ENCODE results near the gene SSH3.

Gene SSH3

DNA sequence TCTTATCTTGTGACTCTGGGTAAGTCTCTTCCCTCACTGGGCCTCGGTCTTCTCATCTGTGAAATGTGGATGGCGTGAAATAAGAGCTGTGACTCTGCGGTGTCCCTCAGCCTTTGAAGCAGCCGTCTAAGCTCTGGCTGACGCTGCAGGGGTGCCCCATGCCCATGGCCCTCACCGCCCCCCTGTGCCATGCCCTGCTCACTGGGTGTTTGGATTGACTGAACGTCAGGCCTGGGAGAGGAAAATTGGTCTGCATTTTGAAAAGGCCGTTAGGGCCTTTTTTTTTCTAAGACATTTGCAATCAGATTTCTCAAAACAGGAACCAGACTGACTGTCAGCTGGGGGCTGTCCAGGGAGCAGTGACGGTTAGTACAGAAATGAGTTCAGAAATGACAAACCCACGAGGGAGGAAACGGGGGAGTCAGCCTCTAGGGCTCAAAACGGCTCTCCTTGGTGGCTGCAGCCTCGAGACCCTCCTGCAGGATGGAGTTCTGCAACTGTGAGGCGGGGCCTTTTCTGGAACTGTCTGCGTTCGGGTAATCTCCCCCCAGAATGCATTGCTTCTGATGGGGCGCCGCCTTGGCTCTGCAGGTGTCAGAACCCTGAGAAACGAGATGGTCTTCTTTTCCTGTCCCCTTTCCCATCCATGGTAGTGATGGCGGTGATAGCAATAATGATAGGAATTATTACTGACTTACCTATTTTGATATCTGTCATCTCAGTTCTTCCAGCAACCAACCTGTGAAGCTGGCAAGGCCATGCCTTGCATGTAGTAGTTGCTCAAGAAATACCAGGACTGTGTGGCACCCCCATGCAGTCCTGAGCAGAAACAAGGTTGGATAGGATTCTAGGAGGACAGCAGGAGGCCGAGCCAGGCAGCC is 35.0 kb upstream of the SSH3 start:
- DNase-seq (ENCODE audit: low read depth) = no peak

DNA sequence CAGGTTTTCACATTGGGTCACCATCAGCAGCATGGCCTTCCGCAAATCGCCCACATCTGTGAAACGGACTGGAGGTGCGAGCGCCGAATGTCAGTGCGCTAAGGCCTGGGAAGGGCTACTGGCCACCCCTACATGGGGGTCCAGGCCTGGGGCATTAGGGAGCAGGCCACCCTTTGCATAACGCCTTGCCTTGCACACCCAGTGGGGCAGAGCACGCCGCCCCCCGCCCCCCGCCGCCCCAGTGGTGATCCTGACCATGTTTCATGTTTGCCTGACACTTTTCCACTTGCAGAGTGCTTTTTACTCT is 34.4 kb upstream of the SSH3 start:
- DNase-seq (ENCODE audit: low read depth) = no peak

DNA sequence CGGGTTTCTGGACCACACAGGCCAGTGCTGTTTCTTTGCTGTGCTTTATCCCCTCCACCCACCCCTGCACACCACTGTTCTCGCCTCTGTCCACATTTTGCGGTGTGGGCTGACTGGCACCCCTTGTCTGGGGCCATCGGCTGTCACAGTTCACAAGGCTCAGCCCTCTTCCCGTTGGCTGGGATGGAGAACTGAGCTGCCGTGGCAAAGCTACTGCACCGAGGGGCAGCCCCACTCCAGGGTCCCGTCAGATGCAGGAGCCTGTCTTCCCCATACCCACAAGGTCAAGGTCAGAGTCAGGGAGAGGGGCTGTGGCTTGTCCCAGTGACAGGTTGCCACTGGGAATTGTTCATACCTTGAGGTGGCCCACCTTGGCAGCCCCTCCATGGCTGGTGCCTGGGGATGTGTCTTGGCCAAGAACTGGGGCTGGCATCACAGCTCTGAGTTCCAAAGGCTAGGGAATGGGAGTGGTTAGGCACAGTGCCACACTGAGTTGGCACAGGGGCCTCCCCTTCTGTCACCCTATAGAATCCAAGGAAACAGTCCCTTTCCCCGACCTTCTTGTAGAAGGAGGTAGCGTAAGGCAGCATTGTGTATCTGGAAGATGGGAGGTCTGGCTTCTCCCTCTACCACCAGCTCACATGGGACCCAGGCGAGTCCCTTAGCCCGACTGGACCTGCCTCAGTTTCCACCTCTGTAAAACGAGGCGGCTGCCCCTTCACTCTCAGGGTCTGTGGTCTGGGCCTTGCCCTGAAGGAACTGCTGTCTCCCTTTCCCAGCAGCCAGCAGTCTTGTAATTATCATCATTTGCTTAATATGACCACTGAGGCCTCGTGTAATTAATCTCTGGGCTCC is 33.7 kb upstream of the SSH3 start:
- DNase-seq (ENCODE audit: low read depth) = no peak

DNA sequence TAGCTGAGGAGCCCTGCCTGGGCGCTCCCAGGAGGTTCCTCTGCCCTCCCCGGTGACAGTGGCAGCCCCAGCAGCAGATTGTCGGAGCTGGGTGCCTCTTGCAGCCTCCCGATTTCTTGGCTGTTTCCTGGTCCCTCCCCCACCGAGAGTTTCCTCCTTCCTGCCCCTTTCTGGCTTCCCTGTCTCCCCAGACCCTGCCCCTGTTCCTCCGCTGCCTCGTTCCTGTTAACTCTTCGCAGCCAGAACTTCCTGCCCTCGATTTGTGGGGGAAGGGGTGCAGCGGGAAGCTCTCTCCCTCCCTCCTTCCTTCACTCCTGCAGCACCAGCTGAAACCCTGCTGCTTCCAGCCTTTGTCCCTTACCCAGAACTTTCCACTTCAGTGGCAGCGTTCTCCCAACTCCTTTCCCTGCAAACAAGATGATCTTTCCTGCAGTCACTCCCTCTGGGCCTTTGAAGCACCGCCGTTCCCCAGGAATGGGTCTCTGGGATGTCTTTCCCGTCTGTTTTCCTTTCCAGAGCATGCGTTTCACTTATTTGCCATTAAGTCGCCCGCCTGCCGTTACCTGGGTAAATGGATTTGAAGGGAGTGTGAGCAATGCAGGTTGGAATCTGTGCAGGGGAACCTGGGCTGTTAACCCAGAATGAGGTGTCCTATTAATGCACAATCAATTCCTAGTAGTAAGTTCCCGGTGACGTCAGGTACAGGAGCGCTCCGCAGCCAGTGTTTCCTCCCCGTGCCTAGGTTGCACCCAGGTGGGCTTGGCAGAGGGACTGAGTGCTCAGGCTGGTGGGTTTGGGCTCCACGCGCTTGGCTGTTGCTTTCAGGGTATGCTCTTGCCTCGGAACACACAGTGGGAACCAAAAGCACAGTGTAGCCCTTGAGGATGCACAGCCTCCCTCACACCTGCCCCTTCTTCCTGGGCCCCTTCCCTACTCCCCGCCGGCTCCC is 32.8 kb upstream of the SSH3 start:
- no peak for DNase-seq (ENCODE audit: low read depth)

DNA sequence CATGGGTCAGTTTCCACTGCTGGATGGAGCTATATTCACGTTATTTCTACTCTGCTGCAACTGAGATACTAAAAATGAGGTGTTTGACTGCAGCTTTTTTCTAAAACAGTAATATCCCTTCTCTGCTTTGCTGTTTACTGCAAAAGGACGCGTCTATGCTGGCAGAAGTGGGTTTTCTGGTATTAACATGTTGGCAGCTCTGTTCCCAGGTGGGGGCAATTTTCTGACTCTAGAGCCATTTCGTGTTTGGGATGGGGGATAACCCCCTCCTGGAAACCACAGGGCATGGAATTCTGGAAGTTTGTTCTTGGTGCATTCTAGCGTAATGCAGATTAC is 32.2 kb upstream of the SSH3 start:
- no peak for DNase-seq (ENCODE audit: low read depth)

DNA sequence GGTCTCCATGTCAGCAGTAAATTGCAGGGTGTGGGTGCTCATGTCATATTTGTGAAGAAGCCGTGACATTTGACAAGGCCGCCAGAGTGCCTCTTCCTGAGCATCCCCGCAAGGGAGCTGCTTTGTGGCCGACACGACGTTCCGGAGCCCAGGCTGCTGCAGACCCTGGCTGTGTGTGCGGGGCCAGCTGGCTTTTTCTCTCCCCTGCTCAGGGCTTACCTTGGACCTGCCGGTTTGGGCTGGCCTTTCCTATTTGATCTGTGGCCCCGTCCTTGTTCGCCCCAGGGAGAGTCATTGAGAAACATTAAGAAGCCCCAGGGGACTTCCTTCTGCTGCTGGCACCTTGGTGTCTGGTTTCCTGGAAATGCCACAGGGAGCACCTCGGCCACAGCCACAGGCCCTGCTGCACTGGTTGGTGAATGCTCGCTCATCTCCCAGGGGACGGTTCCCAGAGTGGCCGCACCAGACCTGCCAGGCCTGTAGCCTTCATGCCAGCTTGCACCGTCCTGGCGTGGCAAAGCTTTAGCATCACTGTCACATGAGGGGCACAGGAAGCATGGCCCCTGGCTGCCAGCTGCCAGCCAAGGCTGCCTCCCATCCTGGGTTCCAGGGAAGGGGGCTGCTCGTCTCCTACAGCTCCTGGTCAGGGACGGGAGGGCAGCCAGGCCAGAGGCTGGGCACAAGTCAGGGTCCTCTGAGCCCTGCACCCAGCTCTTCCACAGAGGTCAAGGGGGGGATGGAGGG is 31.6 kb upstream of the SSH3 start:
- no peak for DNase-seq (ENCODE audit: low read depth)

DNA sequence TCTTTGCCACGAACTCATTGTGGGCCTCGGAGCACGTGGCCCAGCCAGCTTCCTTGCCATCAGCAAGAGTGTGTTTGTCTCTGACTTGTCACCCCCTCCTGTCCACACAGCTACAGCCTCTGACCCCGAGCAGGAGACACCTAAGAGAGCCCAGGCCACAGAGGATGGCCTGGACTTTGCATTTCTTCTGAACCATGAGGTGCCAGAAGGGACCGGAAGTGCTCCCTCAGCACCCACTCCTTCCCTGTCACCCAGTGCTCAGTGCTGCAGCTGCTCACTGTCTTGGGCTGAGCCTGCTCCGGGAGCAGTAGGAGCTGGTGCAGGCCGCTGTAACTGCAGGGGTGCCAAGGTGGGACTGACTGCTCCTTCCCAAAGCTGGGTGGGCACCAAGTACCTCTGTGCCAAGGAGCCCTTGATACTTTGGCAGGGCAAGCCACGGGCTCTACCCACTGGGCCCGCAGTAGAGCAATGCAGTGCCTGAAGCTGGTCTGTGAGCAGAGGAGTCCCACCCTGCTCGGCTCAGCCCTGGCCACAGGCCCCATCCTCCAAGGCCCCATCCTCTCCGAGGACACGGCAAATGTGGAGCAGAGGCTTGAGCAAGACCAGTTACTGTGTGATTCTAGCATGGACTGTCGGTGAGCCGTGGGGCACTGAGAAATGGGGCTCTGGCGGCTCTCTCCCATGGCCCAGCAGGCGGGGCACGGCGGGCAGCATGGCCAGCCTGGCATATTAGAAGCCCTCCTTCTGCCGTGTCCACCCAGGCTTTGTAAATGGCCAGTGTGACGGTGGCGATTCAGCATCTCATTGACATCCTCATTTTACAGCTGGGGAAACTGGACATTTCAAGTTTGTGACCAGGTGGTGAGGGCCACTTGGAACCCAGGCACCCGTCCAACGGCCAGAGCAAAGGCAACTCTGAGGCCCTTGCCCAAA is 30.7 kb upstream of the SSH3 start:
- DNase-seq (ENCODE audit: low read depth) = no peak

DNA sequence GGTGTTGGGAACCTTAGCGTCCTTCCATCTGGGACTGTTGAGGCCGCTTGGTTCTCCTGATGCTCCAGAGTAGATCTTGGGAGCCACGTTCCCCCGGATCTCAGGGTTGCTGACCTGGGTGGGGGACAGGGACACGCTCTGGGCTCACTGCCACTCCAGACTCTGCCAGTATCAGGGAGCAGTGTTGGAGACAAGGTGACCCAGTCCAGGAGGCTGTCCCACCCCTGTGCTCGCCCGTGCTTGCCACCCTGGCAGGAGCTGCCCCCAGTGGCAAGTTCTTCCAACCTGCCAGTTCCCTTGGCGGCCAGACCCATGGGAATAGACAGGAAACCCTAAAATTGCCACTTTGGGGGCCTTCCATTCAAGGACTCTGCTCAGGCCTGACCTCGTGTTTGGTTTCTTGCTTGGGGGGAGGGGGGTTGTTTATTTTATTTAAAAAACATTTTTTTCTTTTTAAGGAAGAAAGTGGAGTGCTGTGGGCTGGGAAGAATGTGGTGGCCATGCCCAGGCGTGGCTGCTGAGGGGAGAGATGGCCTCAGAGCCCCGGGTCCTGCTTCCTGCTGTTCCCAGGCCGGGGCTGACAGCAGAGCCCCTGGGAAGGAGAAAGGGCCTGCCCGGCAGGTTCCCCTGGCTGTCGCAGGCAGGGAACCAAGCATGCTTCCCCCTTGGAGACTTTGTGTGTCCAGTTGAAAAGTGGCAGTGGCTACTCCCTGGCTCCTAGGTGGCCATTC is 29.9 kb upstream of the SSH3 start:
- no peak for DNase-seq (ENCODE audit: low read depth)

DNA sequence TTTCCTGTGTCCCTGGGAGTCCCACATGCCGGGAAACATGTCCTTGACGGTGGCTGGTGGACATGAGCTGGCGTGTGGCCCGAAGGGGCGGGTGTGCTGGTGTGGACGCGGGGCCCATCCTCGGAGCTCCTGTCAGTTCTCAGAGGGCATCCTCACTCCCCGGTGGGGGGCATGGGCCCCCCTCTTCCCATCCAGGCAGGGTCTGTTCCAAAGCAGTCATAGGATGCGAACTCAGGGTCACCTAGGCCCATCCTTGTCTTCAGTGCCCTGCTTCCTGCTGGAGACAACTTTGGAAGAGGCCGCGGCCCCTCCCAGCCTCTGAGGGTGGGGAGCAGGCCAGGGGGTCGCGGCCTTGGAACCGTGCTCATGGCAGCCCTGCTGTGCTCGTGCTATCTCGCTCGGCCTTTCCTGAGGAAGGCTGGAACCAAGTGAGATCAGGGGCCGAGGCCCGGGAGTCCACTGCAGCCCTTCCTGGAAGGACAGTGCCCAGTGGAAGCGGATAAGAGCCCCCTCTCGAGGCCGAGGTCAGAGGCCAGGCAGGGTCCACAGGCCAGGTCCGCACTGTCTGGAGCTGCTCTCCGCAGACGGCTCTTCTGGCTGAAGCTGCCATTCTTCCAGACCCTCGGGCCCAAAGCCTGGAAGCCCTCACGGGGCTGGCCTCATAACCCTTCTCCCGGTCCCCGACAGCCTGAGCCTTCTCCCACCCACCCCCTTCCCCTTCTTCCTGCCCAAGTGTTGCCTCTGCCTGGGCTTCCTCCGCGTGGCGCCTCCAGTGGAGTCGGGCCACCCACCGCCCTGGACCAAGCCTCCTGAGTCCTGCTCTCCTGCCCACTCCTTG is 28.3 kb upstream of the SSH3 start:
- no peak for DNase-seq (ENCODE audit: low read depth)

DNA sequence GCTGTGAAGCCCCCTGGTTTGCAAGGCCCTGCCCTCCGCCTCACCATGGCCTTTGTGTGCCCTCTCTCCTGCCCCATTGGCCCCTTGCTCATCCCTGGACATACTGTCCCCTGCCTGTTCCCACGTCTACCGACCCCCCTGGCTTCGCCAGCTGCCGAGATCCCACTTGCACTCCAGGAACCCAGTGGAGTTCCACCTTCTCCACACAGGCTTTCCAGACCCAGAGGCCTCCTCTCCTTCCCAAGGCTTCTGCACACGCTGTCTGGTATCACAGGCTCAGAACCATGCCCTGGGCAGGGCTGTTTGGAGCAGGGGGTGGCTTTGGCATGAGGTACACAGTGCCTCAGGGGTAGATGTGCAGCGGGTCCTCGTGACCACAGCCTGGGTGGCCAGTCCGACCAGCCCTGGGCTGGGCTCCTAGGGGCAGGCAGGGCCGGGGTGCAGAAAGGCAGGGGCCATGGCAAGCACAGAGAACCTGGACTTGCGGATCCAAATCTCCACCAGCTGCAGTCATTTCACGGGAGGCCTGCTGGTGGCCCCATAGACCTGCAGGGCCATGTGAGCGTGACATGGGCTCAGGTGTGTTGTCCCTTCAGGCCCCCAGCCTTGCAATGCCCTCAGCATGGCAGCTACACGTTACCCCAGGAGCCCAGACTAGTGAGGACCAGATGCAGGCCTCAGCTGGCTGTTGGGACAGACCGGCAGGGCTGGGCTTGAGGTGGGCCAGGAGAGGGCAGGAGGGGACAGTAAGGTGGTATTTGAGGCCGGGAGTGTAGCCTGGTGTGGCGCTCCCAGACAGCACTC is 27.5 kb upstream of the SSH3 start:
- no peak for DNase-seq (ENCODE audit: low read depth)

DNA sequence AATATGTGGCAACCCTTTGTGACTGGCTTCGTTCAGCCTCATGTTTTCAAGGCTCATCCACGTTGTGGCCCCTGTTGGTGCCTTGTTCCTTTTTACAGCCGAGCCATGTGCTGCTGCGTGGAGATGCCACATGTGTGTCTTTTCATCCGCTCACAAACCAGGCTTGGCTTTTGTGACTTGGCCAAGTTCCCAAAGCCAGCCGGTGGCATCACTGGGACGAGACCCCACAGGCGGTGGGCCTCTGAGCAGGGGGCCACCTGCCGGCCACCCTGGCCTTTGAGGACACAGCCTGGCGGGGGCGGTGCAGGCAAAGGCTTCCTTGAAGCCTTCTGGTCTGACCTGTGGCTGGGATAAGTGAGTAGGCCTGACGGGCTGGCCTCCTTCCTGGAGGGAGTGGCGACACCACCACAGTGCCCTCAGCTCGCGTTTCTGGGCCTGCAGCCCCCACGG is 26.5 kb upstream of the SSH3 start:
- peak; percentile 59 for DNase-seq (ENCODE audit: low read depth)

DNA sequence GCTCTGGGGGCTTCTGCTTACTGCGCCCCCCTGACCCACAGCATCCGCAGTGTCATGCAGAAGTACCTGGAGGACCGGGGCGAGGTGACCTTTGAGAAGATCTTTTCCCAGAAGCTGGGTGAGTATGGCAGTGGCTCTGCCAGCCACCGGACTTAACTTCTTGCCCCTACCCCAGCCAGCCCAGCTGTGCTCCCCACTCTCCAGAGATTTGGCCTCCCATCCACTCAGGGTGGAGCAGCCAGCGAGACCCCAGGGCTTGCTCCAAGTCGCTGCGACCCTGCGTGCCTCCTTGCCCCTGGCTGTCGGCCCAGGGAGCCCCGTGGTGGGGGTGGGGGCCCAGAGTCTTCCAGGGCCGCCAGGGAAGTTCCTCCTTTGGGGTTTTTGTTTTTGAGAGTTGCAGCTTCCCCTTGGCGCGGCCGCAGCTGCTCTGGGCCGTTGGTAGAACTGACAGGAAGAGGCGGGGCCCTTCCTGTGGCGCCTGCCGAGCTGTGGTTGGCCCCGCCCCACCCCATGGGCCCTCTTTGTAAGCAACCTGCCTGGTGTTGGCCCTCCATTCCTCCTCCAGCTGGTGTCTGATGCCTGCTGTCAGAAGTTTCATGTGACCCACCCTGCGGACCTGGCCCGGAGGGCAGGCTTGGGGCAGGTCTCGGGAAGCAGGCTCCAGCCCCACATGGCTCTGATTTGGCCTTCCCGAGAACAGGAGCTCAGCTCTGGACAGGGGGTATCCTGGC is 25.9 kb upstream of the SSH3 start:
- DNase-seq (ENCODE audit: low read depth) = peak; percentile 72

DNA sequence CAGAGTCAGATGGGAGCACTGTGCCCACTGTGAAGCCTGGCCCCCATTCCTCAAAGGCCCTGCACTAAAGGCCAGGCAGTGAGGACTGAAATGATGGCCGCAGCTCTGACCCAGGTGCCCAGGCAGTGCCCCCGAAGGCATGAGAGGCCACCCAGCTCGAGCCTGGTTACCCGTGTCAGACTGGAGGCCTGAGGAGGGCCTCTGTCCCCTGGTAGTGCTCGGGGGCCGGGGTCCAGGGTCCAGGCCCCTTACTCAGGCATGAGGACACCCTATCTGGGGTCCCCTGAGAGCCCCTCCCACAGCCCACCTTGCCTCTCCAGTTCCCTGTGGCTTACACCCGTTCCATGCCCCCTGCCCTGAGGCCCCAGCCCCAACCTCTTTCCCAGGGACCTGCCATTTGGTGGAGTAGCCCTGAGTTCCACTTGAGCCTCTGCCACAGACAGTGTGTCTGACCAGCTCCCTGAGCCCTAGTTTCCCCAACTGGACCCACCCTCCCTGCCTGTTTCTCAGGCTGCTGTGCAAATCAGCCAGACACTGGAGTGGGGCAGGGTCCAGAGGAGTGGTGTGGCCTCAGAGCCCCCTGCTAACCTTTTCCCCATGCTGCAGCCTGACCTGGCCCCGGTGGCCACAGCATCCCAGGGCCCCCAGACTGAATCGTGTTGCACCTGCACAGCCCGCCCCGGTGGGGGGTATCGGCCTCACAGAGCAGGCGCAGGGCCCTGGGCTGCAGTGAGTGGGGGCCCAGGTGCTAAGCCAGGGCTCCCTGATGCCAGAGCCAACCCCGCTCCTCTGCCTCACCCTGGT is 25.0 kb upstream of the SSH3 start:
- no peak for DNase-seq (ENCODE audit: low read depth)

DNA sequence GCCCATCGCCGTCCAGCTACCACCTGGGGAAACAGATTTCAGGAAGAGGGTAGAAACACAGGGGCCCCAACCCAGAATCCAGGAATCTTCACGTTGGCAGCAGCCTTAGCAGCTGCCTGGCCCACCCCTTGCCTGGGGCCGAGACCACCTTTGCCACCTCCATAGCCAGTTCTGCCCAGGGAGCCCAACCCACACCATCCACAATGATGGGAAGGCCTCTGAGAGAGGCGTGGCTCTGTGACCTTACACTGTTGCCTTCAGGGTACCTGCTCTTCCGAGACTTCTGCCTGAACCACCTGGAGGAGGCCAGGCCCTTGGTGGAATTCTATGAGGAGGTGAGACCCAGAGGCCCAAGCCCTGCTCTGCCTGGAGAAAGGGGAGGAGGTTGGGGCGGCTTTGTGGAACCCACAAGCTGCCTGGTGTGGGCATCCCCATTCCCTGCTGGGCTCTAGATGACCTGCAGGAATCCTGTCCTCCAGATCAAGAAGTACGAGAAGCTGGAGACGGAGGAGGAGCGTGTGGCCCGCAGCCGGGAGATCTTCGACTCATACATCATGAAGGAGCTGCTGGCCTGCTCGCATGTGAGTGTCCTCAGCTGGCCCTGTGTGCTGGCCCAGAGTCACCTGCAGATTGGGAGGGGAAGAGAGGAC is 24.3 kb upstream of the SSH3 start:
- DNase-seq (ENCODE audit: low read depth) = no peak

DNA sequence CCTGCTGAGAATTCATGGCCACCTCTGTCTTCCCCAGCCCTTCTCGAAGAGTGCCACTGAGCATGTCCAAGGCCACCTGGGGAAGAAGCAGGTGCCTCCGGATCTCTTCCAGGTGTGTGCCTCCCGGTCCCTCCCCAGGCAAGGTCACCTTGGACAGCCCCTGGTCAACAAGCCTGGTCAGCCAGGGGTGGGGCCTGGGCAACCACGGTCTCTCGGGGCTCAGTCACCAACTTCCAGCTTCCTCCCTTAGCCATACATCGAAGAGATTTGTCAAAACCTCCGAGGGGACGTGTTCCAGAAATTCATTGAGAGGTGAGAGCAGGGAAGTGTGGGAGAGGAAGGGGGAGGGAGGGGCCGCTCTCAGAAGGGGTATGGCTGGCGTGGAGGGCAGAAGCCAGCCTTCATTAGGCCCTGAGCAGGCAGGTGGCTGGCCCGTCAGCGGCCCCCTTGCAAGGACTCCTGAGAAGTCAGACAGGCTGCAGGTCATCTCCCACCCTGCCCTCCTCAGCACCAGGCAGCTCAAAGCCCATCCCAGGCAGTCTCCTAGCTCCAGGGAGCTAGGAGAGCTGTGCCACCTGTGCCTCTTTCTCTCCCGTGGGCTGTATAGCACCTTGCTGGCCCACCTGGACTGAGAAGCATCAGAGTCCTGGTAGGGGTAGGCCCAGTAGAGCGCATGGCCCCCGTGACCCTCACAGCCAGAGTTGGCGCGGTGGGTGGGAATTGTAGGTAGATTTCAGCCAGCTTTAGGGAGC is 23.6 kb upstream of the SSH3 start:
- DNase-seq (ENCODE audit: low read depth) = no peak

Measured in ELR (cell line).